Lower lobe of right lung (tissue), 2 donors: Measurements from ENCODE around the gene OBSCN. TPM values are rescaled to one million over a fixed set of nuclear protein-coding genes. Genes with fewer than 3 reads are reported as not detected.

Source experiments
- ATAC-seq, 2 donors: fragments of 200-7000 bp; cut with Tn5 transposase; one replicate each; pipeline ENCODE4 v1.9.1; 2020 to 2022; ENCODE audit warnings: mild to moderate bottlenecking in 2 of 2, moderate library complexity in 2 of 2
- DNase-seq: peaks from one replicate; pipeline ENCODE4 v3.0.0-alpha.2; 2020
- H3K27ac ChIP-seq: fragments of 200-600 bp; one replicate; pipeline ENCODE4 v1.8.0; 2022
- H3K27me3 ChIP-seq: fragments of 200-600 bp; one replicate; pipeline ENCODE4 v1.8.0; 2022; ENCODE audit warnings: low read depth
- H3K36me3 ChIP-seq: fragments of 200-600 bp; one replicate; pipeline ENCODE4 v1.8.0; 2022; ENCODE audit warnings: mild to moderate bottlenecking
- H3K4me1 ChIP-seq: fragments of 200-600 bp; one replicate; pipeline ENCODE4 v1.8.0; 2022
- H3K4me3 ChIP-seq: fragments of 200-600 bp; one replicate; pipeline ENCODE4 v1.8.0; 2022; ENCODE audit warnings: mild to moderate bottlenecking
- H3K9me3 ChIP-seq: fragments of 200-600 bp; one replicate; pipeline ENCODE4 v1.8.0; 2022
- intact Hi-C: fragments of 100-400 bp; cut with DNase I; formaldehyde crosslinking; loops from one replicate; pipeline ENCODE4 v1.11.0; 2022
- total RNA-seq: library from RNA; stranded (reverse); fragmentation: NEBNext Ultra II Directional; extraction: Animal tissue kit (Norgen Biotek cat#: 25700); gene quantifications from one replicate; pipeline ENCODE4 v1.2.1, GENCODE V29; 2021
- TF ChIP-seq, protein P1 (sequence below): fragments of 200-600 bp; IDR thresholded peaks from one replicate; pipeline ENCODE4 v1.8.0; 2022; ENCODE audit warnings: antibody characterized with exemption, mild to moderate bottlenecking
- donor health status: DM: no; HTN: yes; CAD: no; lungs with severe emphysema.

OBSCN gene
- total RNA-seq, 1 donor from 2014 or later, result 35.6 TPM

DNA sequence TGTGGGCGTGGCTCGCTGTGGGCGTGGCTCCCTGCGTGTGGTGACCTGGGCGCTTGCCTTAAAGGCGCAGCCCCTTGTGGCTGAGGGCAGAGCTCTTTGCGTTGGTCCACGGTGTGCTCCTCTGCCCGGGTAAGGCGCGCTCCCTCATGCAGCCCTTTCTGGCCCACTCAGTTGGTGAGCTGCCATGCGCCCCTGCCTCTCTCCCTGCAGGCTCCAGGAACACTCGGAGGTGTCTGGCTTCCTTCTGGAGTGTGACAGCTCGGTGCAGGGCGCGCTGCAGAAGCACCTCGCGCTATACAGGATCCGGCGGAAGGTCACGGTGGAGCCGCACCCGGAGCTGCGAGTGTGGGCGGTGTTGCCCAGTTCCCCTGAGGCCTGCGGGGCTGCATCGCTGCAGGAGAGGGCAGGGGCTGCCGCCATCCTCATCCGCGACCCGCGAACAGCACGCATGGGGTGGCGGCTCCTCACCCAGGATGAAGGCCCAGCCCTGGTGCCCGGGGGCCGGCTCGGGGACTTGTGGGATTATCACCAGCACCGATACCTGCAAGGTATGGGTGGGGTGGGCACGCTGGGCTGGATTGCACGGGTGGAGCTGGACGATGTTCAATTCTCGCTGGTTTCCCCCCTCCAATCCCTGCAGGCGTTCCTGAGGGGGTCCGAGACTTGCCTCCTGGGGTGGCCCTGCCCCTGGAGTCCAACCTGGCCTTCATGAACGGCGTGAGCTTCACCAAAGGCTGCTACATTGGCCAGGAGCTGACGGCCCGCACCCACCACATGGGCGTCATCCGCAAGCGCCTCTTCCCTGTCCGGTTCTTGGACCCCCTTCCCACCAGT is 33.1 kb upstream of the OBSCN start:
- Histone ChIP-seq H3K4me3 (no peak overlapping the region), H3K4me1 (peaks cover 50% of the 10 kb centered on the region), H3K36me3 (peaks cover 15% of the 10 kb centered on the region), H3K9me3 (no peaks in the 10 kb centered on the region), H3K27ac (peak overlapping the region; percentile 75), H3K27me3 (no peaks in the 10 kb centered on the region)
- ATAC-seq, result no peak
- intact Hi-C loops, result no loop called here
- TF ChIP-seq, protein P1, sequence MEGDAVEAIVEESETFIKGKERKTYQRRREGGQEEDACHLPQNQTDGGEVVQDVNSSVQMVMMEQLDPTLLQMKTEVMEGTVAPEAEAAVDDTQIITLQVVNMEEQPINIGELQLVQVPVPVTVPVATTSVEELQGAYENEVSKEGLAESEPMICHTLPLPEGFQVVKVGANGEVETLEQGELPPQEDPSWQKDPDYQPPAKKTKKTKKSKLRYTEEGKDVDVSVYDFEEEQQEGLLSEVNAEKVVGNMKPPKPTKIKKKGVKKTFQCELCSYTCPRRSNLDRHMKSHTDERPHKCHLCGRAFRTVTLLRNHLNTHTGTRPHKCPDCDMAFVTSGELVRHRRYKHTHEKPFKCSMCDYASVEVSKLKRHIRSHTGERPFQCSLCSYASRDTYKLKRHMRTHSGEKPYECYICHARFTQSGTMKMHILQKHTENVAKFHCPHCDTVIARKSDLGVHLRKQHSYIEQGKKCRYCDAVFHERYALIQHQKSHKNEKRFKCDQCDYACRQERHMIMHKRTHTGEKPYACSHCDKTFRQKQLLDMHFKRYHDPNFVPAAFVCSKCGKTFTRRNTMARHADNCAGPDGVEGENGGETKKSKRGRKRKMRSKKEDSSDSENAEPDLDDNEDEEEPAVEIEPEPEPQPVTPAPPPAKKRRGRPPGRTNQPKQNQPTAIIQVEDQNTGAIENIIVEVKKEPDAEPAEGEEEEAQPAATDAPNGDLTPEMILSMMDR, result no peak
- DNase-seq, result peak; percentile 55

DNA sequence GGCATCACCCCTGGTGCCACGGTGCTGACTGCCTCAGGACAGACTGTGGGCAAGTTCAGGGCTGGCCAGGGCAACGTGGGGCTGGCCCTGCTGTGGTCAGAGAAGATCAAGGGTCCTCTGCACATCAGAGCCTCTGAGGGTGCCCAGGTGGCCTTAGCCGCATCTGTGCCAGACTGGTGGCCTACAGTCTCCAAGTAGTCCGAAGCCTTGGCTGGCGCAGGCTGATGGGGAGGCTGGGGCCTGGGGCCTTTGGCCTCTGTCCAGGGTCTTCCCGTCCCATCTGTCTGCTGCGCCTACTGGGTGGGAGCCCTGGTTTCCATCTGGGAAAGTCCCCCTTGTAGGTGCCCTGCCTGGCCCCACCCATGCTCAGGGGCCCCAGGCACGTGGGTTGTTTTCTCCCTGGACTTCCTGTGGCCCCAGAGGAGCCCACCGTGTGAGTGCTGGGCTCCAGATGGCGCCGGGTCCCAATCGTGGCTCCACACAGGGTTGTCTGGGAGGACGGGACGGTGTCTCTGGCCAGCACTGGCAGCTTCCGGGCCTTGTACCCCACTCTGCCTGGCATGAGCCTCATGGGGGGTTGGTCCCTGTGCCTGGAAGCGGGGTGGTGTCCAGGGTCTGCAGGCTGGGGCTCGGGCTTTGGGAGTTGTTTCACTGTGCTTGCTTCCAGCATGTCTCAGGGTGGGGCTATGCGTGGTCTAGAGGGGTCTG is 32.4 kb upstream of the OBSCN start:
- DNase-seq, result no peak
- no peak overlapping the region for H3K4me3 ChIP-seq
- no peak for ATAC-seq
- peaks cover 15% of the 10 kb centered on the region for H3K36me3 ChIP-seq
- intact Hi-C loops, result no loop called here
- H3K27ac ChIP-seq, result peak overlapping the region; percentile 75
- H3K9me3 ChIP-seq, result no peaks in the 10 kb centered on the region
- peaks cover 51% of the 10 kb centered on the region for H3K4me1 ChIP-seq
- no peaks in the 10 kb centered on the region for H3K27me3 ChIP-seq
- TF ChIP-seq, protein P1, result no peak

DNA sequence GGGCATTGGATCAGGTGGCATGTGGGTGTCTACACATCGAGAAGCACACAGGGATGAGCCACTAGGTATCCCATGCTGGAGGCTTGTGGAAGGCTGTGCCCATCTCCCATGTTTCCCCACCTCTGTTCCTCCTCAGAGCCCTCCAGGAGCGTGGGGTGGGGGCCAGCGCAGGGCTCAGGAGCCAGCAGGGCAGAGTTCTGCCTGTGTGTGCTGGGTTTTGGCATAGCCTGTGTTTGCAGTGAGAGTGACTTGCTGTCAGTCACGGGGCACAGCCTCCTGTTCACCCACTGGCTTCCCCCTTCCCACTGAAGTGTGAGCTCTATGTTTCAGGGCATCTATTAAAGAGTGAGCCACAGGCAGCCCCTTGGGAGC is 31.8 kb upstream of the OBSCN start:
- TF ChIP-seq, protein P1, result no peak
- peaks cover 56% of the 10 kb centered on the region for H3K4me1 ChIP-seq
- peaks cover 15% of the 10 kb centered on the region for H3K36me3 ChIP-seq
- no peaks in the 10 kb centered on the region for H3K9me3 ChIP-seq
- ATAC-seq, result no peak
- H3K4me3 ChIP-seq, result no peak overlapping the region
- DNase-seq, result no peak
- no peaks in the 10 kb centered on the region for H3K27me3 ChIP-seq
- intact Hi-C loops, result no loop called here
- peak overlapping the region; percentile 75 for H3K27ac ChIP-seq

DNA sequence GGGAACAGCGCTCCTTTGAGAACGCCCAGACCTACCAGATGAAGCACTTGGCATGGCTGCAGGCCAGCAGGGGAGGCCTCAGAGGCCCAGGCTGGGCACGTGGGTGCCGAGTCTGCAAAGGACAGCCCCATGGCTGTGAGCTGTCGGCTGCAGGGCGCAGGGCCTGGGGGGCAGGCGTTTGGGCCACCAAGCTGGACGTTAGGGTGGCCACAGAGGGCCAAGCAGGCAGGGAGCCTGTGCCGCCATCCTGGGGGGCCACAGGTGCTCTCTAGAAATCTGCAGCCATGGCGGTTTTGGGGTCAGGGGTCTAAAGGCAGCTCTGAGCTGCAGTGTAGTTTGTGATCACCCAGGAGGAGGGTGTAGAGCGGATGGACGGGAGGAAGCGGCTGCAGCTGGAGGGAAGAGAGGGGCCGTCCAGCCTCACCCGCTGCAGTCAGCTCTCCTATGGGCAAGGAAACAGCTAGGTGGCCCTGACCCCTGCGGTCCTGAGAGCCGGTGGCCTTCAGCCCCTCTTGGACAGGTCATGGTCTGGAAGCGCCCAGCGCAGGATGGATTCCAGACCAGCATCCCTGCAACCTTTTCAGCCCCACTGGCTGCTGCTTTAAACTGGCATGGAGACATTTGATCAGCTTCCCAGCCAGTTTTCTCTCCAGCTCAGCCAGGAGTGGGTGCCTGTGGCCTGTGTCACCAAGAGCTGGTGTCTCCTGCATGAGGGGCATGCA is 31.2 kb upstream of the OBSCN start:
- Histone ChIP-seq H3K4me1 (peaks cover 58% of the 10 kb centered on the region), H3K4me3 (no peak overlapping the region), H3K27ac (peak overlapping the region; percentile 75), H3K9me3 (no peaks in the 10 kb centered on the region), H3K36me3 (peaks cover 15% of the 10 kb centered on the region), H3K27me3 (no peaks in the 10 kb centered on the region)
- intact Hi-C loops, result no loop called here
- DNase-seq, result peak; percentile 46
- ATAC-seq, result peak in 1 of 2 donors; percentile 5
- TF ChIP-seq, protein P1, result no peak

DNA sequence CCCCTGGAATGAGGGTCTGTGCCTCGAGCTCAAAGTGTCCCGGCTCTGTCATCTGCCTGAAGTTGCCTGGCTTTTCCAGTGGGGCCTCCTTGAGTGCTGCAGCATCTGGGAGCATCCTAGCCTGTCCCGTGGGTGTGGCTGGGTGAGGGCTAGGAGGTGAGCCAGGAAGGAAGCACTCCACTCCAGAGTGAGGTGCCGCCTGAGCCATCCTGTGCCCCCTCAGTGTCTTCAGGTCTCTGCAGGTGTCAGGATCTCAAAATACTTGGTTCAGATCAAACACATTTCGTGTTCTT is 30.7 kb upstream of the OBSCN start:
- H3K27ac ChIP-seq, result peak overlapping the region; percentile 75
- H3K36me3 ChIP-seq, result peaks cover 15% of the 10 kb centered on the region
- no peaks in the 10 kb centered on the region for H3K27me3 ChIP-seq
- H3K4me1 ChIP-seq, result peaks cover 58% of the 10 kb centered on the region
- no peak overlapping the region for H3K4me3 ChIP-seq
- intact Hi-C loops, result no loop called here
- no peak for ATAC-seq
- TF ChIP-seq, protein P1, result no peak
- H3K9me3 ChIP-seq, result no peaks in the 10 kb centered on the region
- DNase-seq, result no peak
